Liver (tissue), 9 donors: ENCODE measurements around the gene PYGL. TPM values are rescaled to one million over a fixed set of nuclear protein-coding genes. Genes with fewer than 3 reads are reported as not detected.

Experiments used
- DNase-seq: peaks from one replicate; pipeline ENCODE4 v3.0.0-alpha.2; 2017; ENCODE audit warnings: low spot score
- H3K27ac ChIP-seq, 2 donors: one replicate each; pipeline ENCODE4 v1.7.0; 2013; ENCODE audit warnings: inconsistent platforms in 2 of 2, low read length in 2 of 2, control low read depth in 1 of 2, low read depth in 1 of 2, mild to moderate bottlenecking in 1 of 2
- H3K27me3 ChIP-seq, 4 donors: one replicate each; pipeline versions ENCODE4 v1.6.1 to v1.7.0; 2013; ENCODE audit warnings: low read length in 3 of 4, inconsistent platforms in 1 of 4, mild to moderate bottlenecking in 1 of 4, moderate library complexity in 1 of 4; ENCODE audit not compliant: control insufficient read depth in 4 of 4, insufficient read depth in 4 of 4
- H3K36me3 ChIP-seq, 4 donors: one replicate each; pipeline versions ENCODE4 v1.6.1 to v1.7.0; 2013; ENCODE audit warnings: low read length in 3 of 4, mild to moderate bottlenecking in 3 of 4, low read depth in 1 of 4, moderate library complexity in 1 of 4; ENCODE audit not compliant: control insufficient read depth in 4 of 4, insufficient read depth in 3 of 4
- H3K4me1 ChIP-seq, 4 donors: one replicate each; pipeline versions ENCODE4 v1.6.1 to v1.7.0; 2013; ENCODE audit warnings: low read length in 3 of 4, mild to moderate bottlenecking in 3 of 4, moderate library complexity in 1 of 4; ENCODE audit not compliant: control insufficient read depth in 4 of 4, insufficient read depth in 4 of 4
- H3K4me3 ChIP-seq, 3 donors: one replicate each; pipeline versions ENCODE4 v1.6.1 to v1.7.0; 2013; ENCODE audit warnings: low read length in 3 of 3, control low read depth in 1 of 3, low read depth in 1 of 3, mild to moderate bottlenecking in 1 of 3
- H3K9ac ChIP-seq, 2 donors: one replicate each; pipeline ENCODE4 v1.7.0; 2013; ENCODE audit warnings: low read length in 2 of 2, mild to moderate bottlenecking in 2 of 2, moderate library complexity in 2 of 2, control low read depth in 1 of 2, low read depth in 1 of 2
- H3K9me3 ChIP-seq, 4 donors: one replicate each; pipeline versions ENCODE4 v1.6.1 to v1.7.0; 2013; ENCODE audit warnings: low read length in 3 of 4; ENCODE audit not compliant: control insufficient read depth in 4 of 4
- CTCF ChIP-seq: fragments of 150-350 bp; IDR thresholded peaks from 2 replicates; pipeline ENCODE4 v1.5.1; 2017; ENCODE audit warnings: improper control_type of control experiment, low read depth, low read length; ENCODE audit not compliant: missing input control
- EGR1 ChIP-seq, 2 donors: IDR thresholded peaks; 2 replicates each; pipeline ENCODE4 v1.6.1; 2016 to 2018; ENCODE audit warnings: antibody characterized with exemption in 2 of 2, low read depth in 2 of 2
- FOXA1 ChIP-seq: IDR thresholded peaks from 2 replicates; pipeline ENCODE4 v1.6.1; 2016; ENCODE audit warnings: antibody characterized with exemption
- FOXA2 ChIP-seq: IDR thresholded peaks from 2 replicates; pipeline ENCODE4 v1.6.1; 2016; ENCODE audit warnings: antibody characterized with exemption
- GABPA ChIP-seq, 2 donors: IDR thresholded peaks in 1 of 2; conservative IDR thresholded peaks in 1 of 2; 2 replicates each; pipeline ENCODE4 v1.6.1; 2016; ENCODE audit warnings: antibody characterized with exemption in 2 of 2, mild to moderate bottlenecking in 1 of 2, moderate library complexity in 1 of 2
- HNF4A ChIP-seq, 2 donors: conservative IDR thresholded peaks; 2 replicates each; pipeline ENCODE4 v1.6.1; 2016; ENCODE audit warnings: antibody characterized with exemption in 2 of 2, mild to moderate bottlenecking in 2 of 2
- HNF4G ChIP-seq: IDR thresholded peaks from 2 replicates; pipeline ENCODE4 v1.6.1; 2016; ENCODE audit warnings: antibody characterized with exemption
- JUND ChIP-seq, 2 donors: IDR thresholded peaks; 2 replicates each; pipeline ENCODE4 v1.6.1; 2016; ENCODE audit warnings: antibody characterized with exemption in 2 of 2
- MAX ChIP-seq: IDR thresholded peaks from 2 replicates; pipeline ENCODE4 v1.6.1; 2016; ENCODE audit warnings: antibody characterized with exemption
- NR2F2 ChIP-seq: IDR thresholded peaks from 2 replicates; pipeline ENCODE4 v1.6.1; 2016; ENCODE audit warnings: antibody characterized with exemption
- RAD21 ChIP-seq, 2 donors: IDR thresholded peaks; 2 replicates each; pipeline ENCODE4 v1.6.1; 2016; ENCODE audit warnings: antibody characterized with exemption in 2 of 2, mild to moderate bottlenecking in 2 of 2
- REST ChIP-seq: IDR thresholded peaks from 2 replicates; pipeline ENCODE4 v1.6.1; 2016; ENCODE audit warnings: antibody characterized with exemption, mild to moderate bottlenecking
- RXRA ChIP-seq, 2 donors: IDR thresholded peaks; 2 replicates each; pipeline ENCODE4 v1.6.1; 2017 to 2018; ENCODE audit warnings: antibody characterized with exemption in 2 of 2, mild to moderate bottlenecking in 1 of 2
- SP1 ChIP-seq: IDR thresholded peaks from 2 replicates; pipeline ENCODE4 v1.6.1; 2018; ENCODE audit warnings: antibody characterized with exemption, mild to moderate bottlenecking
- TAF1 ChIP-seq: conservative IDR thresholded peaks from 2 replicates; pipeline ENCODE4 v1.6.1; 2016; ENCODE audit warnings: antibody characterized with exemption, mild to moderate bottlenecking
- YY1 ChIP-seq: IDR thresholded peaks from 2 replicates; pipeline ENCODE4 v1.6.1; 2016; ENCODE audit warnings: antibody characterized with exemption, mild to moderate bottlenecking
- WGBS: extraction: QIAGEN DNeasy Blood & Tissue Kit; methylation state at CpG from one replicate; pipeline ENCODE4 v1.1.7; 2013; 5-methylcytosine and 5-hydroxymethylcytosine counted together
- polyA plus RNA-seq, 2 donors: library from polyadenylated mRNA; stranded (reverse) in 1 of 2; unstranded in 1 of 2; fragments of 200-250 nt in 1 of 2; fragments of >200 nt in 1 of 2; fragmentation: Nextera tagmentation in 1 of 2; extraction: Ambion mirVana in 1 of 2; gene quantifications; one replicate each; pipeline versions ENCODE4 v1.2.1 to v1.2.3, GENCODE V29; 2013 to 2015
- total RNA-seq, 2 donors: library from RNA; depleted of rRNA; stranded (reverse); fragments of >200 nt; gene quantifications; one replicate each; pipeline ENCODE4 v1.2.3, GENCODE V29; 2014
- TF ChIP-seq, protein P1 (sequence below): IDR thresholded peaks from 2 replicates; pipeline ENCODE4 v1.6.1; 2016; ENCODE audit warnings: antibody characterized with exemption
- donor health status: healthy.
- donor health status: healthy.
- donor health status: healthy.
- donor health status: healthy.
- donor health status: healthy.

Gene PYGL
- total and polyA plus RNA-seq, 4 donors = 53.0 to 109 (median 86.3) TPM

- DNase-seq = no peak
- Histone ChIP-seq H3K27ac (no peak overlapping the region), H3K9me3 (no peaks in the 10 kb centered on the region), H3K4me1 (peaks cover 0 to 3% (median under 1%) of the 10 kb centered on the region in 4 donors), H3K36me3 (no peaks in the 10 kb centered on the region), H3K4me3 (no peak overlapping the region), H3K27me3 (no peaks in the 10 kb centered on the region), H3K9ac (no peak overlapping the region)
- 94% methylated on average over 6 of the region's 6 CpGs for WGBS
- TF ChIP-seq YY1 (no peak), HNF4A (conservative IDR thresholded peaks at IDR 0.05) (no peak), EGR1 (IDR thresholded peaks at IDR 0.05; ENCODE audit: low read depth in 2 of 2) (no peak), MAX (no peak), FOXA1 (no peak), JUND (IDR thresholded peaks at IDR 0.05) (no peak), HNF4G (no peak), RXRA (IDR thresholded peaks at IDR 0.05) (no peak)
These were observed 6.7 kb upstream of the PYGL start for GRCh38 chr14:50951032-50951431.

DNA sequence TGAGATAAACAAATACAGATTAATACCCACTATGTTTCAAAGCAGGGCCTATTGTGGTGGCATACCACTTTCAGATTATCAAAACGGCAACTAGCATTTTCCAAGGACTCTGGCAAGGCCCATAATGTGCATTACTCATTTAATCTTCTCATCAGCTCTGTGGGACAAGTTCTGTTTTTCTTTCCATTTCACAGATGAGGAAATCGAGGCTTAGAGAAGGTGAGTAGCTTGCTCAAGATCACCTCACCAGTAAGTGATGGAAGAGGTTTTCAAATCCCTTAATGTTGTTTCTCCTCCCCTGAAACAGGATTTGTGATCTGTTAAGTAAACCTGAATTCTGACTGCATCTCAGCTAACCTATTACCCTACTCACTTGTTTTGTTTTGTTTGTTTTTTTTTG is 3.9 kb upstream of the PYGL start:
- no peak for DNase-seq
- TF ChIP-seq JUND (IDR thresholded peaks at IDR 0.05) (no peak), EGR1 (IDR thresholded peaks at IDR 0.05; ENCODE audit: low read depth in 2 of 2) (no peak), FOXA2 (no peak), HNF4A (conservative IDR thresholded peaks at IDR 0.05) (no peak), RAD21 (IDR thresholded peaks at IDR 0.05) (no peak), SP1 (no peak), NR2F2 (no peak), CTCF (no peak), YY1 (no peak), GABPA (IDR thresholded peaks at IDR 0.05 in 1 of 2, conservative IDR thresholded peaks at IDR 0.05 in 1 of 2) (no peak), FOXA1 (no peak), MAX (no peak)
- H3K27me3 ChIP-seq = no peaks in the 10 kb centered on the region
- H3K4me1 ChIP-seq = peaks cover under 1 to 8% (median 5%) of the 10 kb centered on the region in 4 donors
- H3K36me3 ChIP-seq = no peaks in the 10 kb centered on the region
- no peak overlapping the region for H3K4me3 ChIP-seq
- H3K9me3 ChIP-seq = no peaks in the 10 kb centered on the region
- no peak overlapping the region for H3K27ac ChIP-seq
- 47% methylated on average over 2 of the region's 2 CpGs for WGBS
- no peak overlapping the region for H3K9ac ChIP-seq

DNA sequence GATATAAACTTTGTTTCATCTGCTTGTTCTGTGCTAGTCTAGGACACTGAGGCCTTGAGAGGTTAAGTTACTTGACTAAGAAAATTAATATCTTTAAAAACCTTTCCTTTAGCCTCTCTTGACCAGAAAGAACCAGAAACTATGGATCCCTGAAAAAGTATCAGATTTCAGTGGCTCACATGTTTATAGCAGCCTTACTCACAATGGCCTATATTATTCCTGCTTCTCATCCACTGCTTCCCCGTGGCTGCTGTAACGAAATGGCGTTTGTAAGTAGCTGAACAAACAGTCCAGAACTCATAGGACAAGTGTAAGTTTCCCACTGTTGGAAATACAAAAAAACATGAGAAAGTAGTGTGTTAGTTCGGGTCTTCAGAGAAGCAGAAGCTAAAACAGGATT is 3.2 kb upstream of the PYGL start:
- no peak for DNase-seq
- H3K4me1 ChIP-seq = peaks cover 4 to 12% (median 7%) of the 10 kb centered on the region in 4 donors
- H3K27me3 ChIP-seq = no peaks in the 10 kb centered on the region
- no peak overlapping the region for H3K9ac ChIP-seq
- 65% methylated on average over 4 of the region's 4 CpGs for WGBS
- H3K9me3 ChIP-seq = no peaks in the 10 kb centered on the region
- TF ChIP-seq FOXA2 (no peak), JUND (IDR thresholded peaks at IDR 0.05) (no peak), REST (no peak), NR2F2 (no peak), EGR1 (IDR thresholded peaks at IDR 0.05; ENCODE audit: low read depth in 2 of 2) (no peak), TAF1 (no peak), YY1 (no peak)
- TF ChIP-seq, protein P1, sequence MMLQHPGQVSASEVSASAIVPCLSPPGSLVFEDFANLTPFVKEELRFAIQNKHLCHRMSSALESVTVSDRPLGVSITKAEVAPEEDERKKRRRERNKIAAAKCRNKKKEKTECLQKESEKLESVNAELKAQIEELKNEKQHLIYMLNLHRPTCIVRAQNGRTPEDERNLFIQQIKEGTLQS = no peak
- H3K27ac ChIP-seq = no peak overlapping the region
- no peaks in the 10 kb centered on the region for H3K36me3 ChIP-seq
- H3K4me3 ChIP-seq = no peak overlapping the region
